Heart right ventricle (tissue), 16 donors: ENCODE results near the gene TRIM31. TPM values are rescaled to one million over a fixed set of nuclear protein-coding genes. Genes with fewer than 3 reads are reported as not detected.

ENCODE experiments used
- ATAC-seq, 8 donors: fragments of 200-7000 bp; cut with Tn5 transposase; one replicate each; pipeline ENCODE4 v1.9.1; 2020; ENCODE audit warnings: mild to moderate bottlenecking in 8 of 8, moderate library complexity in 8 of 8, moderate number of reproducible peaks in 1 of 8
- DNase-seq, 2 donors: peaks; one replicate each; pipeline ENCODE4 v3.0.0-alpha.2; 2020
- H3K27ac ChIP-seq, 10 donors: fragments of 200-600 bp; sonication (generic) in 2 of 10; one replicate each; pipeline versions ENCODE4 v1.5.0 to v1.8.0; 2020 to 2022; ENCODE audit warnings: mild to moderate bottlenecking in 3 of 10
- H3K27me3 ChIP-seq, 7 donors: fragments of 200-600 bp; one replicate each; pipeline ENCODE4 v1.8.0; 2021 to 2022; ENCODE audit warnings: mild to moderate bottlenecking in 2 of 7
- H3K36me3 ChIP-seq, 9 donors: fragments of 200-600 bp; sonication (generic) in 1 of 9; one replicate each; pipeline versions ENCODE4 v1.5.0 to v1.8.0; 2020 to 2022; ENCODE audit warnings: mild to moderate bottlenecking in 2 of 9
- H3K4me1 ChIP-seq, 9 donors: fragments of 200-600 bp; sonication (generic) in 1 of 9; one replicate each; pipeline versions ENCODE4 v1.5.0 to v1.8.0; 2020 to 2022; ENCODE audit warnings: mild to moderate bottlenecking in 4 of 9
- H3K4me3 ChIP-seq, 10 donors: fragments of 200-600 bp; sonication (generic) in 2 of 10; one replicate each; pipeline versions ENCODE4 v1.5.0 to v1.8.0; 2020 to 2022; ENCODE audit warnings: mild to moderate bottlenecking in 7 of 10, moderate library complexity in 2 of 10
- H3K9me3 ChIP-seq, 11 donors: fragments of 200-600 bp in 10 of 11; sonication (generic) in 2 of 11; one replicate each; pipeline versions ENCODE4 v1.5.0 to v1.8.0; 2013 to 2022; ENCODE audit warnings: mild to moderate bottlenecking in 2 of 11, control low read depth in 1 of 11, moderate library complexity in 1 of 11
- WGBS, 2 donors: extraction: QIAGEN DNeasy Blood & Tissue Kit; methylation state at CpG; one replicate each; pipeline ENCODE4 v1.1.7; 2013; ENCODE audit warnings: inconsistent platforms in 1 of 2; 5-methylcytosine and 5-hydroxymethylcytosine counted together
- intact Hi-C, 10 donors: fragments of 100-400 bp; cut with DNase I; formaldehyde crosslinking; loops; one replicate each; pipeline versions ENCODE4 v1.11.1 to v1.14.2; 2022
- polyA plus RNA-seq, 2 donors: library from polyadenylated mRNA; stranded (reverse); fragments of 200-250 nt; gene quantifications; one replicate each; pipeline ENCODE4 v1.2.3, GENCODE V29; 2013
- total RNA-seq, 10 donors: library from RNA; stranded (reverse); fragmentation: NEBNext Ultra II Directional in 3 of 10; extraction: Animal tissue kit (Norgen Biotek cat#: 25700) in 3 of 10; gene quantifications; one replicate each; pipeline versions ENCODE4 v1.2.1 to v1.2.4, GENCODE V29; 2021 to 2023
- TF ChIP-seq, protein P1 (sequence below), 9 donors: fragments of 200-600 bp; sonication (generic) in 2 of 9; IDR thresholded peaks; one replicate each; pipeline versions ENCODE4 v1.5.0 to v1.8.0; 2021 to 2022; ENCODE audit warnings: antibody characterized with exemption in 9 of 9, mild to moderate bottlenecking in 5 of 9, moderate library complexity in 1 of 9
- donor health status: Arrhythmogenic right ventricular cardiomyopathy.
- donor health status: ischemic (EF 13 %, LVEDD 7.1; RV severe dilation, severe dysfunction).
- donor health status: healthy with polysubstance abuse.
- donor health status: DM: no; HTN: yes; CAD: no.
- donor health status: DM: no; HTN: no; CAD: no.
- donor health status: ischemic (EF 25% LVEDD 6.9; RV normal size, moderate dysfunction).
- donor health status: ischemic (EF 25% LVEDD 5.7; RV mildly dilated, moderate dysfunction).
- donor health status: healthy.
- donor health status: DM: yes; HTN: yes; CAD: no.
- donor health status: Ischemic cardiomyopathy.
- donor health status: ischemic (EF 35%, LVEDD 5.7; RV mildly dilated, moderate dysfunction).
- donor health status: nonischemic (EF 11% LVEDD 7.7; RV severe dilation, severe dysfunction).
- donor health status: DM: yes; HTN: yes; CAD: no.
- donor health status: PGD.
- donor health status: ischemic (EF 29% LVEDD 5.4; RV normal size, mild dysfunction).
- donor health status: nonischemic (EF 23%, LVEDD 6.1; RV moderate dilation, normal function).

TRIM31 gene
- total and polyA plus RNA-seq, 12 donors = not detected

DNA sequence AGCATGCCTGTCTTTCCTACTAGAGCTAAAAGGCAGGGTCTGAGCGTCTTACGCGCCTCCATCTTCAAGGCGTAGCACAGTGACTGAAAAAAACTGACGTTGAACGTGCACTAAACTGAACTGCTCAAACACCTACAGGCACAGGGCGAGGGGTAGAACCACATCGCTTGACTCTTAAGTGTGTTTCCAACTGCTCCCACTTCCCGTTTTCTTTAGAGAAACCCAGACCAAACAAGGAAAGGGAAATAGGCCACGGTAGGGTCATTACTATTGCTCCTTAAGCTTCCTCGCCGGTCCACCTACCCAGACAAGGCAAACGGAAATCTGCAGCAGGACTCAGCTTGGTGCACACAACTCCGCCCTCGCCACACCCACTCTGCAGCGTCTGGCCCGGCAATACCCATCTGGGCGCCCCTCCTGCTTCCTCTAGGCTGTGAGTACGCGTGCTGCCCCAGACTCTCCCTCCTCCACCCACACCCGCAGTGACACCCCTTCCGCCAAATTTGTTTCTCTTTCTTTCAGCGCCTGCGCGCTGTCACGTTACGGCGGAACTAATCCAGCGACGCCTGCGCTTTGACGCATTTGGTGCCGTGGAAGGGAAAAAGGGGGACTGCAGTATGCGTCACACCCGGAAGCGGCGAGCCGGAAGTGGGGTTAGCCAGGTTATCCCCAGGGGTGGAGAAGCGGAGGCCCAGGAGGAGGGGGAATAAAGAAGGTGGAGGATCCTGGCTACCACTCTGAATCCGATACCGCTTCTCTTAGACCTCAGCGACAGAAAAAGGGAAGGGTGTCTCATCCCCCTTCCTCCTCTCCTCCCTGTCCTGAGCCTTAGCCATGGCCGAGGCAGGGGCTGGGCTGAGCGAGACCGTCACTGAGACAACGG lies 46.1 kb downstream of the TRIM31 start, which contains the start of gene PPP1R11:
PPP1R11 (plus strand) TSS at position 622 of the 883 bp plus-strand sequence; CDS start at position 835, 213 bp downstream.
- TF ChIP-seq, protein P1, sequence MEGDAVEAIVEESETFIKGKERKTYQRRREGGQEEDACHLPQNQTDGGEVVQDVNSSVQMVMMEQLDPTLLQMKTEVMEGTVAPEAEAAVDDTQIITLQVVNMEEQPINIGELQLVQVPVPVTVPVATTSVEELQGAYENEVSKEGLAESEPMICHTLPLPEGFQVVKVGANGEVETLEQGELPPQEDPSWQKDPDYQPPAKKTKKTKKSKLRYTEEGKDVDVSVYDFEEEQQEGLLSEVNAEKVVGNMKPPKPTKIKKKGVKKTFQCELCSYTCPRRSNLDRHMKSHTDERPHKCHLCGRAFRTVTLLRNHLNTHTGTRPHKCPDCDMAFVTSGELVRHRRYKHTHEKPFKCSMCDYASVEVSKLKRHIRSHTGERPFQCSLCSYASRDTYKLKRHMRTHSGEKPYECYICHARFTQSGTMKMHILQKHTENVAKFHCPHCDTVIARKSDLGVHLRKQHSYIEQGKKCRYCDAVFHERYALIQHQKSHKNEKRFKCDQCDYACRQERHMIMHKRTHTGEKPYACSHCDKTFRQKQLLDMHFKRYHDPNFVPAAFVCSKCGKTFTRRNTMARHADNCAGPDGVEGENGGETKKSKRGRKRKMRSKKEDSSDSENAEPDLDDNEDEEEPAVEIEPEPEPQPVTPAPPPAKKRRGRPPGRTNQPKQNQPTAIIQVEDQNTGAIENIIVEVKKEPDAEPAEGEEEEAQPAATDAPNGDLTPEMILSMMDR (IDR thresholded peaks at IDR 0.05) = no peak
- Histone ChIP-seq H3K4me1 (peaks cover 3 to 53% (median 46%) of the 10 kb centered on the region in 9 donors), H3K4me3 (peak within 1 kb of the TSS; percentile 42 to 91 (median 74)), H3K9me3 (no peaks in the 10 kb centered on the region), H3K27me3 (peaks cover 0 to 16% (median 9%) of the 10 kb centered on the region in 7 donors), H3K27ac (peak within 1 kb of the TSS; percentile 63 to 96 (median 90)), H3K36me3 (peaks cover 0 to 46% (median 13%) of the 10 kb centered on the region in 9 donors)
- DNase-seq = peak; percentile 95 to 99
- intact Hi-C loops = loop anchor here in 6 of 10 donors (1.0 to 5.0 kb wide), 3 partner anchors 35 to 36 kb away; no protein-coding TSS in a partner anchor
- peak; percentile 98 to 99 (median 99) for ATAC-seq
- 0 to 1% methylated on average over 46 of the region's 46 CpGs for WGBS, 2 donors

- H3K4me1 ChIP-seq = peaks cover 3 to 47% (median 42%) of the 10 kb centered on the region in 9 donors
- intact Hi-C loops = loop anchor here in 5 of 10 donors (2.0 to 5.0 kb wide), 2 partner anchors 36 to 37 kb away; no protein-coding TSS in a partner anchor
- no peaks in the 10 kb centered on the region for H3K9me3 ChIP-seq
- DNase-seq = no peak
- H3K36me3 ChIP-seq = peaks cover 0 to 46% (median 13%) of the 10 kb centered on the region in 9 donors
- peaks cover 0 to 8% (median 2%) of the 10 kb centered on the region in 7 donors for H3K27me3 ChIP-seq
- peak overlapping the region in 9 of 10 donors; percentile 63 to 96 (median 90) for H3K27ac ChIP-seq
- H3K4me3 ChIP-seq = peak overlapping the region; percentile 22 to 91 (median 74)
- TF ChIP-seq, protein P1 (IDR thresholded peaks at IDR 0.05) = no peak
- ATAC-seq = no peak
- WGBS, 2 donors = 11 to 13% methylated on average over 4 of the region's 4 CpGs
Observed at GRCh38 chr6:30066082-30066481, 46.8 kb downstream of the TRIM31 start.

GRCh38 chr6:30063315-30063714 lies 49.6 kb downstream of the TRIM31 start:
- TF ChIP-seq, protein P1 (IDR thresholded peaks at IDR 0.05) = no peak
- no peak for ATAC-seq
- 66 to 67% methylated on average over 2 of the region's 2 CpGs for WGBS, 2 donors
- H3K27me3 ChIP-seq = no peaks in the 10 kb centered on the region
- intact Hi-C loops = no loop called here
- H3K4me3 ChIP-seq = no peak overlapping the region
- peaks cover 0 to 31% (median 0%) of the 10 kb centered on the region in 9 donors for H3K36me3 ChIP-seq
- no peaks in the 10 kb centered on the region for H3K9me3 ChIP-seq
- no peak for DNase-seq
- H3K4me1 ChIP-seq = peaks cover 8 to 59% (median 48%) of the 10 kb centered on the region in 9 donors
- no peak overlapping the region for H3K27ac ChIP-seq

DNA sequence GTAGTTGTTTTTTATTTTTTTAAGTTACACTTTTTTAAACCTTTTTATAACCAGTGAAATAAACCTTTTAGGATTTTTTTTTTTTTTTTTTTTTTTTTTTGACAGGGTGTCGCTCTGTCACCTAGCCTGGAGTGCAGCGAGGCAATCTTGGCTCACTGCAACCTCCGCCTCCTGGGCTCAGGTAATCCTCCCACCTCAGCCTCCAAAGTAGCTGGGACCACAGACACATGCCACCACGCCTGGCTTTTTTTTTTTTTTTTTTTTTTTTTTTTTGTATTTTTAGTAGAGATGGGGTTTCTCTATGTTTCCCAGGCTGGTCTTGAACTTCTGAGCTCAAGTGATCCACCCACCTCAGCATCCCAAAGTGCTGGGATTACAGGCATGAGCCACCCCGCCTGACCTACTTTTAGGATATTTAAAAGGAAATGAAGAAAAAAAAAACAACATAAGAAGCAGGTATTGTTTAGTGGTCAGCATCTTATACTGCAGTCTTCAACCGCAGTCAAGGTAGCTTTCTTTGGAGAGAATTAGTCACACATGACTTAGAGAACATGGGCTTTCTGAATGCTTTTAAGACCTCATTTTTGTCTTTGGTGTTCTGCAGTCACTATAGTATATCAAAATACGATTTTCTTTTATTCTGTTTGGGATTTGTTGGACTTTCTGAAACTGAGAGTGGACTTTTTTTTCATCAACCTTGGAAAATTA lies 50.3 kb downstream of the TRIM31 start:
- peaks cover 8 to 52% (median 43%) of the 10 kb centered on the region in 9 donors for H3K4me1 ChIP-seq
- H3K4me3 ChIP-seq = peak overlapping the region in 5 of 10 donors; percentile 75 to 94 (median 86)
- H3K27ac ChIP-seq = peak overlapping the region in 1 of 10 donors; percentile 94
- no peak for DNase-seq
- H3K27me3 ChIP-seq = no peaks in the 10 kb centered on the region
- TF ChIP-seq, protein P1 (IDR thresholded peaks at IDR 0.05) = no peak
- intact Hi-C loops = no loop called here
- no peaks in the 10 kb centered on the region for H3K9me3 ChIP-seq
- 86 to 89% methylated on average over 7 of the region's 7 CpGs for WGBS, 2 donors
- peaks cover 0 to 37% (median 0%) of the 10 kb centered on the region in 9 donors for H3K36me3 ChIP-seq
- ATAC-seq = no peak
